ENCODE data around the gene NUDT4.
"Not testable (repeated sequence)": the region's sequence is repeated elsewhere in the genome, so short reads cannot be mapped to it uniquely, and the experiment has no call there.

Gene NUDT4

DNA sequence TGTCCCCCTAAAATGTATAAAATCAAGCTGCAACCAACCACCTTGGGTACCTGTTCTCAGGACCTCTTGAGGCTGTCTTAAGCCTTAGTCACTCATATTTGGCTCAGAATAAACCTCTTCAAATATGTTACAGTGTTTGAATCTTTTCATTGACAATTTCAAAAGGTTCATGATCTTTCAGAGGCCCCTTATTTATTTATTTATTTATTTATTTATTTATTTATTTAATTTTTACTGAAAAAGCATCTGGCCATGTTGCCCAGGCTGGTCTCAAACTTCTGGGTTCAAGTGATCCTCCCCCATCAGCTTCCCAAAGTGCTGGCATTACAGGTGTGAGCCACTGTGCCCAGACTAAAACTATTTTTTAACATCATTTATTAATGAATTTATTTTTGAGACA lies 8.2 kb upstream of the NUDT4 start:
- DNase-seq, result no peak

DNA sequence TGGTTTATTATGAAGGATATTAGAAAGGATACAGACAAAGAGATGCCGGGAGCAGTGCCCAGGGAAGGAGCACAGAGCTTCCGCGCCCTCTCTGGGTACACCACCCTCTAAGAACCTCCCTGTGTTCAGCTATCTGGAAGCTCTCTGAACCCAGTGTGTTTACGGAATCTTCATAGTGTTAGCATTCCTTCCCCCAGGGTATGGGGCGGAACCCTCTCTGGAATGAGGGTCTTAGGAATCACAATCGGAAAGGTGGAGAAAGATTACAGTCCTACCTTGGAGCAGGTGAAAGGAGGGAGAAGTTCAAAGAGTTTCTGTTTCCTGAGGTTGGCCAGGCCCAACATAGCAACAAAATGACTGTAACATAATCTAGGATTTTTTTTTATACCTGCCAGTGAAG lies 6.8 kb upstream of the NUDT4 start:
- DNase-seq, result no peak

DNA sequence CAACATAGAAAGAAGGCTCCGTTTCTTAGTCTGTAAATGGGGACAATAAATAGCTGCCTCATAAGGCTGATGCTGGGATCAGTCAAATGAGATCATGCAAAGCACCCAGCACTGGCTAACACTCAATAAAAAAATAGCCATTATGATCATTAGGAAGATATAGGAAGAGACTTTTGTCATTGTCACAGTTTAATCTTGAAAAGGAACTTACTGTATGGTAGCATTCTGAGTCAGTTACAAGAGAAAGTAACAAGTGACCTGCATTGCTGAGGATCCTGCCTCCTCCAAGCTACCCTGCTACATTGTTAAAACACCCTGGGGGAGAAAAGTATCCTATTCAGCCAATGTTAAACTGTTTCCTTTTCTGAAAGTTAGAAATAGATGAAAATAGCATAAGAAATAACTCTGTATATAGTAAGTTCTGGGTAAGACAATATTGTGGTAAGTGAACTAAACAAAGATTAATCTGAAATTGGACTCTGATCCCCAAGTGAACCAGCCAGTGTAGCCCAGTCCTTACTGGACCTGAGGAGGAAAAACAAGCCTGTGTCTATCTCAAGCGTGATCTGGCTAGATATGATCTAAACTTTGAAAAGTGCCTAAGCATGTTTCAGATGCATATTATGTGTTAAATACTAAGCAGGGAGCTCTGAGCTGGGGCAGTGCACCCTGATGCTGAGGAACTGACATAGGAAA lies 3.6 kb upstream of the NUDT4 start:
- no peak for DNase-seq

DNA sequence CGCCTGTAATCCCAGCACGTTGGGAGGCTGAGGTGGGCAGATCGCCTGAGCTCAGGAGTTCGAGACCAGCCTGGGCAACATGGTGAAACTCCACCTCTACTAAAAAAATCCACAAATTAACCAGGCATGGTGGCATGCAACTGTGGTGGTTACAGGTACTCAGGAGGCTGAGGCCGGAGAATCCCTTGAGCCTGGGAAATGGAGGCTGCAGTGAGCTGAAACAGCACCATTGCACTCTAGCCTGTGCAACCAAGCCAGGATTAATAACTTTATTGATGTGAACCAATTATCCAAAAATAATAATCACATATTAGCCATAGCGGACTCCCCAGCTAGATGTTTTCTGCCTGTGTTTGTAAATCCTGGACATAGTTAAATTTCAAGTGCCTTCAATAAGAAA lies 1.8 kb upstream of the NUDT4 start:
- DNase-seq, result no peak

DNA sequence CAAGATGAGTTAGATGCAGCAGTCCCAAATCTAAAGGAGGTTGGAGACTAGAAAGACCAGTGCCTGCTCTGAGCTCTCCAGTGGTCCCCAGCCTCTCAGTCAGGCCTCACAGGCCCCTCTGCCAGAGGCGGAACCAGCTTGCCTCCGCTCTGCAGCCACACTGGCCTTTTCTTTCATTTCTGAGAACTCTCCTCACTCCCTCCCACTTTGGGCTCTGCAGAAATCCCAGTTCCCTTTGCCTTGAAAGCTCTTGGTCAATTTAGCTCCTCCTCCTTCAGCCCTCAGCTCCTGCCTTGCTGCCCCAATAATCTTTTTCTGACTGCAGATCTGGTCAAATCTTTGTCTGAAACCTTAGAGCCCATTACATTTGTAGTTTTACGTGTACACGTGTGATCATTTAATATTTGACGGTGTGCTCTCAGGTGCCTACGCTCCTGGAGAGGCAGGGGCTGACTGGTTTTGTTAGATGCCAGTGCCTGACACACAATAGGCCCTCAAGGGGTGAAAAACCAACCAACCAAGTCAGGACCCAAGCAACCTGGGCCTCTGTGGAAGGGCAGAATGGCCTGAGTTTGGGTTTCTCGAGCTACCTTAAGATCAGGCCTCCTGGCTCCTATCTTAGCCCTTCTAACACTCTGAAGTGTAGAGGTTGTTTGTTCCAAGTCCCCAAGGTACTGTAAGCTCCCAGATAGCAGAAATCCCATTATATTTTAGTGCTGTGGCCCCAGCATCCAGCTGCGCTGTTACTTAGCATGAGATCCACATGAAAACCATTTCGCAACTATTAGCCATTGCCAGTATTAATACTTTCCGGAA lies 1.1 kb upstream of the NUDT4 start:
- DNase-seq, result no peak

DNA sequence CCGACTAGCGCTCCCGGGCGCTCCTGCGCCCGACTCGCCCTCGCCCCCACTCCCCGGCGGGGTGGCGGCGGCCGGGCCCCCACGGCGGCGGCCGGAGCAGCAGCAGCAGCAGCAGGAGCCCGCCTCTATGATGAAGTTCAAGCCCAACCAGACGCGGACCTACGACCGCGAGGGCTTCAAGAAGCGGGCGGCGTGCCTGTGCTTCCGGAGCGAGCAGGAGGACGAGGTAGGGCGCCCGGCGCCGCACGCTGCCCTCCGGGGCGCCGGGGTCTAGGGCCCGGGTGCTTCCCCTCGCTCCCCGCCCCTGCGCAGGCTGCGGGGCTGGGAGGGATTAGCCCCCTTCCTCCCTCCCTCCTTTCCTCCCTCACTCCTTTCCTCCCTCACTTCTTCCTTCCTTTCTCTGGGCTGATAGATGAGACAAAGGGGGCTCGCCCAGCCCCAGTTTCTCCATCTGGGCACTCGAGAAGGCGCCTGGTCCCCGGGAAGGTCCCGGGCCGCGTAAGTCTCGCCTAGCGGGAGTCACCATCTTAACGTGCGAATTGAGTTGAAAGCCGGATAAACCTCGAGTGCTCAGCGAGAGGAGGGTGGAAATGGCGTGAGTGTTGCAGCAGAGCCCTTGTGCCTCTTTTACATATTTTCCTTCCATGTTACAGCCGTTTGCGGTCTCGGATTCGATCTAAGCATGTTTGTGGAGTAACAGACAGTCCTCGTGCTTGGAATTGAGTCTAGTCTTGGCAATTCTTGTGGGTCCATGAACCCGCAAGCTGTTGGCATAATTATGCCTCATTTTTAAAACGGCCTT lies 672 bp downstream of the NUDT4 start:
- DNase-seq, result peak; percentile 42

DNA sequence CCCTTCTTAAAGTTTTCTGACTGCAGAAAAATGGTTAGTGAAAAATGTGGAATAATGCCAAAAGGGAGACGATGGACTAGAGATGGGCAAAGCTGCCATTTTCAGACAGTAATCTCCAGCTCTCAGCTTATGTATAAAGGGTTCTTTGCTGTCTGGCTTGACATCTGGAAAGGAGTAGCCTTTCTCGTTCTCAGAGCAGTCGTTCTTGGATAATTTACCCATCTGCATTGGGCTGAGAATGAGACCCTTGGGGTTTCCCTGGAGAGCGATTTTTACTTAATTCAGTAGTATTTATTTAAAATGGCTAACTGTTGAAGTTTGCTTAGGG lies 1.2 kb downstream of the NUDT4 start:
- no peak for DNase-seq

DNA sequence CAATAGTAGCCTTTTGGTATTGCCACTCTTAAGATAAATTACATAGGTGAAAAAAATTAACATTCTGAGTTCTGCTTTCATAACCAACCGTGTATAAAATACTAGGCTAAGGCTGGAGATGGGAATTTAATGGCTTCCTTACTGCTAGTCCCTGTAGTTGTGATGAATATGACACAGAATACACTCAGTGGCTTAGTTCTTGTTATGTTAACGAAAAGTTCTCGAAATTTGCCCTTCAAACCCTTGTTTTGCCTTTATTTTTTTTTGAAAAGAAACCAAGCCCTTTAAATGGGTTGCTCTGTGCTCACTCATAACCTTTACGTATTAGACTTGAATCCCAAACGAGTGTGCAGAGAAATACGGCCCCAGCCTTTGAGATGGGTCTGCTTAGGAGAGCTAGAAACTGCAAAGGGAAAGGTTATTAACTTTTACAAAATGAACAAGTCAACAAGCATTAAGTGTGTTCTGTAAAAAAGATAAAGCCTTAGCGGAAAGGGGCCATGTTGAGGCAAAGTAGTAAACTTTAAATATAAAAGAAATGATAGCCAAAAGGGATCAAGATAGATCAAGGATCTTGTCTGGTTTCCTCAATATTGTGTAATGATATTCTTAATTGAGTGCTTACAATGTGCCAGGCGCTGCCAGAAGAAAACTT lies 1.7 kb downstream of the NUDT4 start:
- no peak for DNase-seq

DNA sequence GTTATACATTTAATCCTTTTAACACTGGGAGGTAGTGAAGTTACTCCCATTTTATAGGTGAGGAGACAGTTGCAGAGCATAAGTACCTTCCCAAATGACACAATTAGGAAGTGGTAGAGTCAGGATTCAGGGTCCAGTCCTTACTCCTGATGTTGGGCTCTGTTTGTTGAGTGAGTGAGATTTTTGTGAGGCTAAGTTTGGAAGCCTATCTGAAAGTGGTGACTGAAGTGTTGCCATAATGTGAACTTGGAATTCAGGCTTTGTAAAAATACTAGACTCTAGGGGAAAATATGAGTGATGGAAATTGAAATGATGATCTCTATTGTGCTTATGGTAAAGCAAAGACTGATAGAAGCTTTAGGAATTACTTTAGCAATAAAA lies 2.2 kb downstream of the NUDT4 start:
- no peak for DNase-seq

DNA sequence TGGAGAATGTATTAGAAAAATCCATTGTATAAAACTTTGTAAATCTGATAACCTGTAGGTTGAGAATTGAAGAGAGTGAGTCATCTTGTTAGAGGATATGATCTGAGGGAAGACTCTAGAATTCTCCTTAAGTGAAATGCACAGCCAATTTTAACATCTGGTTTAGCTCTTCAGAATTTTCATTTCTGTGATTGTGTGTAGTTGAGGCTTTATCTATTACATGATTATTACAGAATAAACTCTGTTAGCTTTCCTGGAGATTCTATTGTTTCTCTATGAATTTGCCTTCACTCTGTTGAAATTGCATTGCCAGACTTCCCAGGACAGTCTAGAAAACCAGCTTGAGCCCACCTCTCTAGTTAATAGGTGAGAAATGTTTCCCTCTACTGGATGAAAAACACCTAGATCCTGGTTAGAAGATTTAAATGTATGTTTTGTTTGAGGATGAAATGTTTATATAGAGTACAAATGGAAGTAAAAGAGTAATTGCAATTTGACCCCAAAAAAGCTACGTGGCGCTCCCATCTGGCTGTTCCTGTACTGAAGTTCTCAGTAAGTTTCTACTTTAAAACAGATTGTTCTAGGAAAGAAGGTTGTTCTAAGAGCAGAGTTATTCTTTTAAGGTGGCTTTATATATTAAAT lies 2.9 kb downstream of the NUDT4 start:
- DNase-seq, result no peak

DNA sequence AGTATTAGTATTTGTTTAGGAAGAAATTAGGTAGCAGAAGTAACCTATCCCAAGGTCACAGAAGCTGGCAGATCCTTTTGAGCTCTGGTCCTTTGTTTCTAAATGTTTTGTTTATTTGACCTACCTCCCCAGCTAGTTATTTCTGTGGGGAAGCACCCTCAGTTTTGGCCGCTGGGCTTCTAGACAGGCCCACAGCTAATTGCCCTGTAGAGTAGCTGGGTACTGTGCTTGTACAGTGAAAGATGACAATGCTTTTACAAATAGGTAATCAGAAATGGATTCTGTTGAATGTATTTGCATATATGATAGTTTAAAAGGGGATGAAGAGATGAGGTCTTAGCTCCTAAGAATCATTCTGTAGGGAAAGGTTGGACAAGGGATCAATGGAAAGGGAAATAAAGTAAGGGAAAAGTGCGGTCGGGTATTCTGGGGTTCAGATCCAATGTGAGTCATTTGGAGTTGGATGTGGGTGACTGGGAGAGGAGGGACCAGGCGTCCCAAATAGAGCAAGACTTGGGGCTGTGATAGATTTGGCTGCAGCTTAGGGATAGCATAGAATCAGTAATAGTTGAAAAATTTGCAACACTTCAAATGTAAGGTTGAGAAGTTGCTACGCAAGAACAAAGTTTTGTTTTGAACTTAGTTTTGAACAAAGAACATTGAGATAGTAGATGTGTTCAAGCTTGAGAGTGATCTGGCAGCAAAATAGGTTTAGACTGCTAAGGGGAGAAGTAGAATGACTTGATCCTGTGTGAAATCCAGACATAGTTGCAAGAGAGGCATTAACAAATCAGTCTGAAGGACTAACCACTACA lies 3.6 kb downstream of the NUDT4 start:
- DNase-seq, result no peak

DNA sequence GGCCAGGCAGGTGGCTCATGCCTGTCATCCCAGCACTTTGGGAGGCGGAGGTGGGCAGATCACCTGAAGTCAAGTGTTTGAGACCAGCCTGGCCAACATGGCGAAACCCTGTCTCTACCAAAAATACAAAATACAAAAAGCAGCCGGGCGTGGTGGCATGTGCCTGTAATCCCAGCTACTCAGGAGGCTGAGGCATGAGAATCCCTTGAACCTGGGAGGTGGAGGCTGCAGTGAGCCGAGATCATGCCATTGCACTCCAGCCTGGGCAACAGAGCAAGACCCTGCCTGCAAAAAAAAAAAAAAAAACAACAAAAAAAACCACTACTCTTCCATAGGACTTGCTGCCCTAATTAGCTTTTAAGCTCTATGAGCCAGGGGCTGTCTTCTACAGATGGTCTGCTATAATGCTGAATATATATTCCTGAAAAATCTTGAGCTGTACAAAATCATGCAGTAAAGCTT lies 4.3 kb downstream of the NUDT4 start:
- not testable (repeated sequence) for DNase-seq

DNA sequence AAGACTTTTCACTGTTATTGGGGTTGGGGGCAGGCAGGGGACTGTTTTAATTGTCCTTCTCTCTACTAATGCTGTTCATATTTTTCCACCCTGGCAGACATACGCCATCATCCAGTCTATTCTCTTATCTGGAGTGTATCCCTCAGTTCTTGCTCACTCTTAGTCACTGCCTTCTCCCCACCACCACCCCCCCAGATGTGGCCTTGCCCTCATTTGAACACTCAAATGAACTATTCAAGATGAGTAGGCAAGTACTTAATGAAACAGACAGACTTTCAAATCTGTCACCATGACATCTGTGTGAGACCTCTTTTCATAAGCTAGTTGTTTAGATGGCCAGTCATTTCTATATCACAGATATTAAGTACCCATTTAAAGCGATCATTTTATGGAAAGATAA lies 10.1 kb downstream of the NUDT4 start:
- DNase-seq, result peak; percentile 34

DNA sequence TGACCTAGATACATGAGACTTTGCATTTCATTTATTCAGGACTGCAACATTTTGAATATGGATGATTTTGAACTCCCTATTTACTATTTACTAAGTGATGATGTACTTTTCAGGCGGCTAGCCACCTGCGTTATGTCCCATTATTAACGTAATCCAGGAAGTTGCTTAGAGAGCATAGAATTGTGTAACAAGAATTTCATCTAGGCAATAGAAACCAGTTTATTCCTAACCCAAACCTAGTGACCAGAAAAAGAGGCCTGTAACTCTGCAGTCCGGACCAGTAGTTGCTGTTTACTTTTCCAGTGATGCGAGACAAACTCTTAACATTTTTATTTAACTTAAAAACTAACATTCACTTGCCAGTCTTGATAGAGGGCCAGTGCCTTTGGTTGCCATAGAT lies 12.3 kb downstream of the NUDT4 start:
- DNase-seq, result no peak

DNA sequence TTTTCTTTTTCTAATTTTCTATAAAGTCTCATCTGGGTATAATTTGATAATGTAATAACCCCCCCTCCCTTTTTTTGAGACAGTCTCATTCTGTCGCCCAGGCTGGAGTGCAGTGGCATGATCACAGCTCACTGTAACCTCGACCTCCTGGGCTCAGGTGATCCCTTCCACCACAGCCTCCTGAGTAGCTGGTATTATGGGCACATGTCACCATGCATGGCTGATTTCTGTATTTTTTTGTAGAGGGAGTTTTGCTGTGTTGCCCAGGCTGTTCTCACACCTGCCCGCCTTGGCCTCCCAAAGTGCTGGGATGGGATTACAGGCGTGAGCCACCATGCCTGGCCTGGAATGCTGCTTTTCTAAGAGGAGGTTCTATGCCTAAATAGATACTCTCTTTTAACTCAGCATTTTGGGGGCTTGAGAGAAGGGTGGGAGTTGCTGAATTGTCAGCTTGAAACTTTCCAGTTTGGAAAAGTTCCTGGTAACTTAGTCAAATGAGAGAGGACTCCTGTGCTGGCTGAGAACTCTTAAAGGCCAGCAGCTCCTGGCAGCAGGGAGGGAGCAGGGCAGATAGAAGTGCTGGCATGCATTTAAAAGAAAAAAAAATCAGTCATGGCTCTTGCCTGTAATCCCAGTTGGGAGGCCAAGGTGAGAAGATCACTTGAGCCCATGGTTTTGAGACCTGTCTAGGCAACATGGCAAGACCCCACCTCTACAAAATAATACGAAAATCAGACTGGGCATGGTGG lies 13.0 kb downstream of the NUDT4 start:
- DNase-seq, result no peak

DNA sequence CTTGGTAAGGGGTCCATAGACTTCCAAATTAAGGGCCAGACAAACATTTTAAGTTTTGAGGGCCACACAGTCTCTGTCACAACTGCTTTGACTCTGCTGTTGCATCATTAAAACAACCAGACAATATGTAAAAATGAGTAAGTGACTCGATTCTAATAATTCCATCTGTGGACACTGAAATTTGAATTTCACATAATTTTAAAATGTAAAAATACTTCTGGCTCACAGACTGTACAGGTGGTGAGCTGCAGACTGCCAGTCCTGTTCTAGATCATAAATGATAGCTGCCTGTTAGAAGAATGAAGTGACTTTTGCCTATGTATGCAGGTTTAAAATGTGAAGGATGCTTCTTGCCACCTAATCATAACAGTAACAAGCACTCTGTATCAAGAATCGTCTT lies 15.7 kb downstream of the NUDT4 start:
- DNase-seq, result no peak

DNA sequence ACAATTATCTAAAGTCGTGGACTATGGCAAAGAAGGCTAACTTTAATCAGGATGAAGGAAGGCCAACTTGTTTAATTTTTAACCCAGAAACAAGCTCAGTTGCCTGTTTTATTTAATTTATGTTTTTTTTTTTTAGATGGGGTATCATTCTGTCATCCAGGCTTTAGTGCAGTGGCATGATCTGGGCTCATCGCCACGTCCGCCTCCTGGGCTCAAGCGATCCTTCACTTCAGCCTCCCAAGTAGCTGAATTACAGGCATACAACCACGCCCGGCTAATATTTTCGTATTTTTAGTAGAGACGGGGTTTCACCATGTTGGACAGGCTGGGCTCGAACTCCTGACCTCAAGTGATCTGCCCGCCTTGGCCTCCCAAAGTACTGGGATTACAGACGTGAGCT lies 19.7 kb downstream of the NUDT4 start:
- no peak for DNase-seq

DNA sequence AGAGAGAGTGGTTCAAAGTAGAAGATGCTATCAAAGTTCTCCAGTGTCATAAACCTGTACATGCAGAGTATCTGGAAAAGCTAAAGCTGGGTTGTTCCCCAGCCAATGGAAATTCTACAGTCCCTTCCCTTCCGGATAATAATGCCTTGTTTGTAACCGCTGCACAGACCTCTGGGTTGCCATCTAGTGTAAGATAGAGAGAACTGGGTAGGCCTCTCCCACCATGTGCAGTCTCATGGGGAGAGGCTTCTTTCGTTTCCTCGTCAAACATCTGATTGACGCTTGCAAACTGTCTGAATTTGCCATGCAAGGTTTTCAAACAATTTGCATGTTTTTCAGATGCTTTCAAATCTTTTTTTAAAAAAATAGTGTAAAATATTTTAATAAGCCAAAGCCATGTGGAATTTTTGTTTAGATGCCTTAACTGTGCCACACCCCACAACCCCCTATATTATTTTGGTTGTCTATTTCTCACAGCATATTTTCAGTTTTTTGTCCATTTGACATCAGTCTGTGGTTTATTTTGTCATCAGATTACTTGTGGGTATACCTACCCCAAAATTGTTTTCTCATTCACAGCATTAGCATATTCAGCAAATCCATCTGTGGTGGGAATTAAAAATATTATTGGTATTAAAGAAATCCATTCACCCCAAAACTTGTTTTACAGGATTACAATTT lies 21.6 kb downstream of the NUDT4 start:
- not testable (repeated sequence) for DNase-seq

DNA sequence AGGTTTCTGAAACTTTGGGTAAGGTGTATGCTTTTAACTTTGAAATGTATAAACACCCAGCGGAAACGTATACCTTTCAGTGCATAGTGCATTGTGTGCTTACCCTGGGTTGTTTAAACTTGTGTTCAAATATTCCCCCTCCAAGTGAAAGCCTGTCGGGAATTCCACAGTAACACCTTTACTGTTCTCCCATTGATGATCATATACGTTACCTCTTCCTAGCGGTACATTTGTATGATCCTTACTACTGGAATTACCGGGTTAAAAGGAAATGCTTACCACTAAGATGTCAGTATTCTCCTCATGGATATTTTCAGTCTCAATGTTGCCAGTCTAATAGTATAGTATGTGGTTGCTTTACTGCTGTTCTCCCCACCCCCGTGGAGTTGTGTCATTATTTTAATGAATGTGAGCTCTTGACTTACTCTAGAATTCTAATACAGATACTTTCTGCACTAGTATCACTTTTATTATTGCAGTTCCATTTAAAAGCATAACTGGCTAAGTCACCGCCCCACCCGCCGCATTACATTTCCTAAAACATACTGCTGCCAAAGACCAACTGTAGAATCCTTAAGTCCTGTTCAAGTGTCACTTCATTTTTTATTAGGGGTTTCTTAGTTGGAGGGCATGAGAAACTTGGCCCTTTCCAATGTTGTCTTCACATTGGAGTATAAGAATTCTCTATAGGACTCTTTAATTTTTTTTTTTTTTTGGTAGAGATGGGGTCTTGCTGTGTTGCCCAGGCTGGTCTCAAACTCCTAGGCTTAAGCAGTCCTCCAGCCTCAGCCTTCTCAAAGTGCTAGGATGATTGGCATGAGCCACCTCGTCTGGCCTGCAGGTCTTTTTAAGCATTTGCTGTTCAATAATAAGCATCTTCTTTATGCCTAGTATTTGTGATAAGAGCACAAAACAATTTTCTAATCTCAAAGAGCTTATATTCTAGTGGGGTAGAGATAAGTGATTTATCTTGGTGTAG lies 24.9 kb downstream of the NUDT4 start:
- no peak for DNase-seq
